K562 (cell line): ENCODE measurements around the gene ZMYND15. TPM values are rescaled to one million over a fixed set of nuclear protein-coding genes. Genes with fewer than 3 reads are reported as not detected.

Source experiments
- BCLAF1 ChIP-seq, 2 experiments: fragments of 450-650 bp in 1 of 2; IDR thresholded peaks; 2 replicates each; pipeline ENCODE4 v1.6.1; 2011 to 2017; ENCODE audit warnings: low read depth in 2 of 2, antibody characterized with exemption in 1 of 2, borderline replicate concordance in 1 of 2, low read length in 1 of 2, mild to moderate bottlenecking in 1 of 2, mixed read lengths in 1 of 2; ENCODE audit not compliant: control insufficient read depth in 1 of 2
- GMEB1 ChIP-seq: fragments of 250-450 bp; sonication (Bioruptor Pico); IDR thresholded peaks from 2 replicates; pipeline ENCODE4 v1.4.0; 2020; ENCODE audit warnings: mild to moderate bottlenecking
- polyA plus RNA-seq, 8 experiments: library from polyadenylated mRNA; depleted of rRNA in 4 of 8; stranded (reverse) in 5 of 8; unstranded in 3 of 8; fragments of >200 nt; fragmentation: Nextera tagmentation in 2 of 8; fragmentation: Illumina TruSeq in 1 of 8; extraction: Ambion mirVana in 2 of 8; extraction: Trizol in 1 of 8; gene quantifications; 2 replicates each; pipeline versions ENCODE4 v1.2.1 to v1.2.3, GENCODE V29; 2011 to 2014; ENCODE audit warnings: inconsistent platforms in 1 of 8, missing spikeins in 1 of 8
- total RNA-seq, 7 experiments: library from RNA; depleted of rRNA in 6 of 7; stranded (reverse); fragments of >200 nt in 6 of 7; fragmentation: Illumina TruSeq in 2 of 7; extraction: Trizol in 2 of 7; gene quantifications; 2 replicates each; pipeline versions ENCODE4 v1.2.1 to v1.2.3, GENCODE V29; 2011 to 2021; ENCODE audit warnings: low replicate concordance in 1 of 7

The ZMYND15 gene
- total and polyA plus RNA-seq, 9 of the 15 experiments (the other 6 are each of a cell fraction or from before 2014, with no cell fraction given) = 0.09 TPM; not detected in 8

- TF ChIP-seq GMEB1 (CRISPR knock-in tag) = no peak
- TF ChIP-seq BCLAF1 (IDR thresholded peaks at IDR 0.05; ENCODE audit: borderline replicate concordance in 1 of 2, control insufficient read depth in 1 of 2, low read depth in 2 of 2, low read length in 1 of 2) = no peak
Observed at GRCh38 chr17:4734857-4735475, 4.7 kb upstream of the ZMYND15 start (continued).
